ENCODE data around the gene ARVCF.

DNA sequence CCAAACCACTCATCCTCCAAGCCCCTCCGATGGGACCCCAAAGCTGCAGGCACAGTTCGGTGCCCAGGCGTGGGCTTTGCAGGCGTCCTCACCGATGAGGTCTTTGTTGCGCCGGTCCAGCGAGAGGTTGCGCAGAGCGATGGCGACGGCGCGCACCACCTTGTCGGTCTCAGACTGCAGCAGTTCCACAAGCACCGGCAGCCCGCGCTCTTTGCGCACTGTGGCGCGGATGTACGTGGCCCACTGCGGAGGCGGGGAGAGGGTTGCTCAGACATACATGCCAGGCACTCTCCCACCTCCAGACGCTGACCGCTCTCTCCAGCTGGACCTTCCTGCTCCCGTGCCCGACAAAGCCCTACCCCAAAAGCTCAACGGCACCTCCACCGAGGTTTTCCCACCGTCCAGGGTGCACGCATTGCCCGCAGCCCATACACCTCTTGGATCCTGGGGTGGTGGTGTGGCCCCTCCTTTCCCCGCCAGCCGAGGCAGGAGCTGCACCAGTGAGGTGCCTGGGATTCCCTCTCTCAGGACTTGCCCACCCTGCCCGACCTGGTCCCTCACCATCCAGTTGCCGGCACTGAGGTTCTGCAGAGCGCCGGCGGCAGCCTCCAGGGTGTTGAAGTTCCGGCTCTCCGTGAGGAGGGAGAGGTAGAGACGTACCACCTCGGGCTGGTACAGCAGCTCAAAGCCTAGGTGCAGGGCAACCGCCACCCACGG lies 42.9 kb downstream of the ARVCF start:
- TF ChIP-seq, protein P1, sequence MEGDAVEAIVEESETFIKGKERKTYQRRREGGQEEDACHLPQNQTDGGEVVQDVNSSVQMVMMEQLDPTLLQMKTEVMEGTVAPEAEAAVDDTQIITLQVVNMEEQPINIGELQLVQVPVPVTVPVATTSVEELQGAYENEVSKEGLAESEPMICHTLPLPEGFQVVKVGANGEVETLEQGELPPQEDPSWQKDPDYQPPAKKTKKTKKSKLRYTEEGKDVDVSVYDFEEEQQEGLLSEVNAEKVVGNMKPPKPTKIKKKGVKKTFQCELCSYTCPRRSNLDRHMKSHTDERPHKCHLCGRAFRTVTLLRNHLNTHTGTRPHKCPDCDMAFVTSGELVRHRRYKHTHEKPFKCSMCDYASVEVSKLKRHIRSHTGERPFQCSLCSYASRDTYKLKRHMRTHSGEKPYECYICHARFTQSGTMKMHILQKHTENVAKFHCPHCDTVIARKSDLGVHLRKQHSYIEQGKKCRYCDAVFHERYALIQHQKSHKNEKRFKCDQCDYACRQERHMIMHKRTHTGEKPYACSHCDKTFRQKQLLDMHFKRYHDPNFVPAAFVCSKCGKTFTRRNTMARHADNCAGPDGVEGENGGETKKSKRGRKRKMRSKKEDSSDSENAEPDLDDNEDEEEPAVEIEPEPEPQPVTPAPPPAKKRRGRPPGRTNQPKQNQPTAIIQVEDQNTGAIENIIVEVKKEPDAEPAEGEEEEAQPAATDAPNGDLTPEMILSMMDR (IDR thresholded peaks at IDR 0.05), result no peak
- no peak for TF ChIP-seq EZH2 (IDR thresholded peaks at IDR 0.05; ENCODE audit: borderline replicate concordance, insufficient read depth, low read depth, low read length, poor library complexity, severe bottlenecking)

Data from B cell (primary cell).